HUES6 (cell line): ENCODE data around the gene MRPL20.
A peak's percentile ranks its signal among the peaks of the same experiment; 100 is the strongest.

ENCODE experiments used
- H3K27ac ChIP-seq: 2 replicates; pipeline ENCODE4 v1.7.0; 2013; ENCODE audit warnings: low read depth, mild to moderate bottlenecking, low read length, inconsistent platforms
- H3K27me3 ChIP-seq: 2 replicates; pipeline ENCODE4 v1.6.1; 2013; ENCODE audit warnings: low read length; ENCODE audit not compliant: control insufficient read depth, insufficient read depth
- H3K36me3 ChIP-seq: 2 replicates; pipeline ENCODE4 v1.6.1; 2013; ENCODE audit warnings: low read length; ENCODE audit not compliant: control insufficient read depth, insufficient read depth
- H3K4me1 ChIP-seq: 2 replicates; pipeline ENCODE4 v1.6.1; 2013; ENCODE audit warnings: low read length; ENCODE audit not compliant: control insufficient read depth, insufficient read depth
- H3K4me3 ChIP-seq: 2 replicates; pipeline ENCODE4 v1.5.1; 2013; ENCODE audit warnings: low read depth, low read length
- H3K9ac ChIP-seq: one replicate; pipeline ENCODE4 v1.6.1; 2013; ENCODE audit warnings: mild to moderate bottlenecking, low read length
- H3K9me3 ChIP-seq: 2 replicates; pipeline ENCODE4 v1.6.1; 2013; ENCODE audit warnings: low read depth, low read length; ENCODE audit not compliant: control insufficient read depth, insufficient read depth

Gene MRPL20

DNA sequence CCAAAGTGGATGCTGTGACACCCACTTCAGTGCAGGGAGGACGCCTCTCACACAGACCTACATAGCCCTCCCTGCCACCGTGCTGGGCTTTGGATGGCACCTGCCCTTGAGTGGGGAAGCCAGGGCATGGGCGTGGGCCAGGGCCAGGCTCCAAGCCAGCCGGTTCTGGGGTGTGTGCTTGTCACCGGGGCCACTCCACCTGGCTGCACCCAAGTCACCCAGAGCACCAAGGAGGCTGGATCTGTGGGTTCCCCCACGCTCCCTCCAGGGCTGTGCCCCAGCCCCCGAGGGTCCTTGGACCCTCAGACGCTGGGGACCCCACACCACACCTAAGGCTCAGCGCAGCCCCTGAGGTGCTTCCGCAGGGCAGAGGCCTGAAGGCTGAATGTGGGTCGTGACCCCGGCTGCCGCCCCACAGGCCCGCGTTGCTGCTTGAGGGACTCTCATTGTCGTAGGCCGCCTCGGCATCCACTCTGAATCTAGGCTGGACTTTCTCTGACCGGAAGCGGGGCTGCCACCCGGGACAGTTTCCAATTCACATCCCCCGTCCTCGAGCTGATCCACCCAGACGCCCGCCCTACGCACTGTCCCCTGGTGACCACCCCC, 50.2 kb downstream of the MRPL20 start:
- Histone ChIP-seq H3K4me1 (peaks cover 70% of the 10 kb centered on the region), H3K27ac (no peak overlapping the region), H3K36me3 (no peaks in the 10 kb centered on the region), H3K27me3 (peaks cover 31% of the 10 kb centered on the region), H3K4me3 (no peak overlapping the region), H3K9ac (no peak overlapping the region), H3K9me3 (no peaks in the 10 kb centered on the region)

DNA sequence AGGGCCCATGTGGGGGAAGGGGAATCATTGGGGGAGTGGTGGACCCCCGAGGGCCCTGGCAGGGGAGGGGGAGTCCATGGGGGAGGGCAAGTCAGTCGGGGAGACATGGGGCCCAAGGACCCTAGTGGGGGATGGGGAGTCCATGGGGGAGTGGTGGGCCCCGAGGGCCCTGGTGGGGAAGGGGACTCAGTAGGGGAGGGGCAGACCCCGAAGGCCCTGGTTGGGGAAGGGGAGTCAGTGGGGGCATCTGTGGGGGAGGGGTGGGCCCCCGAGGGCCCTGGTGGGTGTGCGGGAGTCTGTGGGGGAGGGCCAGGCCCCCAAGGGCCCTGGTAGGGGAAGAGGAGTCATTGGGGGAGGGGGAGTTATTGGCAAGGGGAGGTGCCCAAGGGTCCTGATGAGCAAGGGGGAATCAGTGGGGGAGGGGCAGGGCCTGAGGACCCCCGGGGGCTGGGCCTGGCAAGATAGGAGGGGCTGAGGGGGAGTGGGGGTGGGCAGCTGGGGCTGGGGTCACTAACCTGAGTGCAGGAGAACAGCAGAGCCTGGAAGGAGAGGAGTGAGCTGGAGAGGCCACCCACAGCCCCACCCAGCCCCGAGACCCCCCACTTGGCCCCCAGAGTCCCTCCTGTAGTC, 50.8 kb downstream of the MRPL20 start:
- Histone ChIP-seq H3K27me3 (peaks cover 31% of the 10 kb centered on the region), H3K9ac (no peak overlapping the region), H3K27ac (no peak overlapping the region), H3K4me1 (peaks cover 71% of the 10 kb centered on the region), H3K4me3 (no peak overlapping the region), H3K9me3 (no peaks in the 10 kb centered on the region), H3K36me3 (no peaks in the 10 kb centered on the region)

DNA sequence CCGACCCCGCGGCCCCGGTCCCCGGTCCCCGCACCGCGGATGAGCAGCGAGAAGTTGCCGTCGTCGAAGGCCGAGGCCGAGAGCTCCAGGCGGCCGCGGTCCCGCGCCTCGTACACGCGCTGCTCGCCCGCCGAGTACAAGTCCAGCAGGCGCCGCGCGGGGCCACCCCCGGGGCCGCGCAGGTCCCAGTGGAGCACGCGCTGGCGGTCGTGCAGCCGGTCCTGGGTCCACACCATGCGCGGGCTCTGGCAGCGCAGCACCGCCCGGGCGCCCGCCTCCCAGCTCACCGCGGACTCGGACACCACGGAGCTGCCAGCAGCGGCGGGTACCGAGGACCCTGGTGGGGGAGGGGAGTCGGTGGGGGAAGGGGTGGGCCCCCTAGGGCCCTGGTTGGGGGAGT, 51.7 kb downstream of the MRPL20 start:
- peak overlapping the region; percentile 46; the same call in 1 of the 2 replicates for H3K4me3 ChIP-seq
- H3K4me1 ChIP-seq, result peaks cover 64% of the 10 kb centered on the region

DNA sequence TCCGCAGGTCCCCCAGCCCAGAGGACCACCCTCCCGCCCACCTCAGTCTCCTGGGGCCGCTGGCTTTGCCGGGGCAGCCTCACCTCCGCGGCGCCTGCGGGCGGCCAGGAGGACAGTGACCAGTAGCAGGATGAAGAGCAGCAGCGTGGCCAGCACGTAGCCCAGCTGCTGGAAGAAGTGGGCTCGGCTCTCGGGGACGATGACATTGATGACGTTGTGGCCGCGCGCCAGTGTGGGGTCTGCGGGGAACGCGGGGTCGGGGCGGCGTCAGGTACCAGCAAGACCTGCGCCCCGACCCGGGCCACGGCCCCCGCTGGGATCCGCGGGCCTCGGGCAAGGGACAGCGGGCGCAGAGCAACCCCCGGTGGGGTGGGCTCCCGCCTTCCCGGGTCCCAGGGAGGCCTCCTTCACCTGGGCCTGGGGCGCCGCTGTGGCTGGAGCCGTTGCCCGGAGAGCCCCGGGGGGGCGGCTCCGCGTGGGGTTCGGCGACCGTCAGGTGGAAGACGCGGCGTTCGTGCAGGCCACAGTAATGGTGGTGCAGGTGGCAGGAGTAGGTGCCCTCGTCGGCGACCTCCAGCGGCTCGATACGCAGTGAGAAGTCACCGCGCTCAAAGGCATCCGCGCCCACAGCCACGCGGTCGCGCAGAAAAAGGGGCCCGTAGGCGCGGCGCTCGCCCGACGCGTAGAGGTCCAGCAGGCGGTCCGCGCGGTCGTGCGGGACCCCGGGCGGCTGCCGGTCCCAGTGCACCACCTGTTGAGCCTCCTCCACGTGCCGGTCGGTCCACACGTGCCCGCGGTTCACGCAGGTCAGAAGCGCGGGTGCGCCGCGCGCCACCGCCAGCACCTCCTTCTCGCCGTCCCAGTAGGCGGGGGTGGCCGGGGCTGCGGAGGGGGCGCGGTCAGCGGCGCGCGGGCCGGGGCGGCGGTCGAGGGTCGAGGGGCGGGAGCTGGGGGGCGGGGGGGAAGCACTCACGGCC, 52.5 kb downstream of the MRPL20 start:
- H3K27ac ChIP-seq, result no peak overlapping the region
- peaks cover 31% of the 10 kb centered on the region for H3K27me3 ChIP-seq
- H3K4me1 ChIP-seq, result peaks cover 56% of the 10 kb centered on the region
- no peaks in the 10 kb centered on the region for H3K9me3 ChIP-seq
- peak overlapping the region; percentile 58 for H3K4me3 ChIP-seq
- H3K36me3 ChIP-seq, result no peaks in the 10 kb centered on the region
- H3K9ac ChIP-seq, result no peak overlapping the region

More for the DNA sequence above, 51.7 kb downstream of the MRPL20 start:
- H3K27ac ChIP-seq, result no peak overlapping the region
- H3K27me3 ChIP-seq, result peaks cover 31% of the 10 kb centered on the region
- H3K36me3 ChIP-seq, result no peaks in the 10 kb centered on the region
- H3K9me3 ChIP-seq, result no peaks in the 10 kb centered on the region
- H3K9ac ChIP-seq, result no peak overlapping the region

DNA sequence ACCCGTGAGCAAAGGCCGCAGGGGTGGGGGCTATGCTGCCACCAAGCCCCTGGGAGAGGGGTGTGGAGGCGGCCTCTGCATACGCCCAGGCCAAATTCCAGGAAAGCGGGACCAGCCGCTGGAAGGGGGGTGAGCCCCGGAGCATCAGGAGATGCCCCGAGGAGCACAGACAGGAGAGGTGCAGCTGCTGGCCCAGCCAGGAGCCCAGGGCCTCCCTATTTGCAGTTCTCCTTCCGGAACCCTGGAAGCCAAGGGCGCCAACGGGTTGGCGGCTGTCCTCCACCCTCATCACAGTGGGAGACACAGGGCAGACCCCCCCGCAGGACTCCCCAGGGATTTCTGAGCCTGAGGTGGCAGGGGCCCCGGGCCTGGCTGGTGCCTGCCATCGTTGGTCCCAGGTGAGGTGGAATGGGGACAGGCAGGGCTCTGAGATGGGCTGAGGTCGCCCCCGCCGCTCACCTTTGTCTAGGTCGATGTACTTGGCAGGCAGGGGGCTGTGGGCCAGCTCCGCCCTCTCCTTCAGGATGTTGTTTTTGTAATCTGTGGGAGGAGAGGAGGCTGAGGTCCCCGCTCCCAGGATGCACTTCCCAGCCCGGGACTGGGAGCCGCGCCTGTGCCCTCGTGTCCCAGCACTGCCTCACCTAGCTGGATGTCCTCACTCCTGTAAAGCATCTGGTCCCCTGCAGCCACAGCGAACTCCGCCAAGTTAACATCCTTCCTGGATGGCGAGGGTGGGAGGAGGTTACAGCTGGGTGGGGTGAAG, 53.5 kb downstream of the MRPL20 start:
- Histone ChIP-seq H3K4me3 (peak overlapping the region; percentile 58), H3K9ac (peak overlapping the region; percentile 46), H3K4me1 (peaks cover 47% of the 10 kb centered on the region), H3K27ac (no peak overlapping the region), H3K27me3 (peaks cover 31% of the 10 kb centered on the region), H3K36me3 (no peaks in the 10 kb centered on the region), H3K9me3 (no peaks in the 10 kb centered on the region)

DNA sequence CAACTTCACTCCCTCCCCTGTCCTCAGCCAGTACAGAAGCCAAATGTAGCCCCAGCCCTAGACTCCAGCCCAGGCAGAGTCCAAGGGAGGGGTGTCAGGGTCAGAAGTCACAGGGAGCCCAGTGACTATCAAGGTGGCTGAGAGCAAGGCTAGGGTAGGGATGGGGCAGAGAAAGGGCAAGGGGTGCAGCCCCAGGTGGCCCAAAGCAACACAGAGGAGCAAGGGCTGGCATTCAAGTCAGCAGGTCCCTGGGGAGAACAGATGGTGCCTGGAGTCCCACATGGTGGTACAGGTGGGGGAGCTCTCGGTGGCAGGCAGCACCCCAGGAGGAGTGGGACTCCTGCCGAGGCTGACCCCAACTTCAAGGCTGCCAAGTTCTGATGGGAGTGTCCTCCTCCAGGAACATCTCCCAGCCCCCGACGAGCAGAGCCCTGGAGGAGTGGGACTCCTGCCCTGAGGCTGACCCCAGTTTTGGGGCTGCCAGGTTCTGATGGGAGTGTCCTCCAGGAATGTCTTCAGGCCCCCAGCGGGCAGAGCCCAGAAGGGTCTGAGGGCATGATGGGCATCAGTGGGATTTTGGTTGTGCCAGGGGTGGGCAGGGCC, 54.2 kb downstream of the MRPL20 start:
- no peaks in the 10 kb centered on the region for H3K9me3 ChIP-seq

More for the DNA sequence above, 54.2 kb downstream of the MRPL20 start:
- Histone ChIP-seq H3K27ac (no peak overlapping the region), H3K36me3 (no peaks in the 10 kb centered on the region), H3K27me3 (peaks cover 31% of the 10 kb centered on the region), H3K4me1 (peaks cover 44% of the 10 kb centered on the region), H3K4me3 (0 out of 2 replicates have a peak overlapping the region, but pooled peaks have one; percentile 14), H3K9ac (no peak overlapping the region)
